Fibroblast of the aortic adventitia (primary cell): ENCODE data around the gene ALPK3. TPM values are rescaled to one million over a fixed set of nuclear protein-coding genes. Genes with fewer than 3 reads are reported as not detected.

Experiments
- DNase-seq: peaks from one replicate; pipeline ENCODE4 v3.0.0-alpha.2; 2010; ENCODE audit warnings: low read depth
- H3K4me3 ChIP-seq: 2 replicates; pipeline ENCODE4 v1.5.1; 2011; ENCODE audit warnings: low read depth, mild to moderate bottlenecking, control low read depth, low read length, moderate library complexity
- CTCF ChIP-seq: IDR thresholded peaks from 2 replicates; pipeline ENCODE4 v1.5.1; 2011; ENCODE audit warnings: mild to moderate bottlenecking, low read length, control low read depth, inconsistent platforms; ENCODE audit not compliant: insufficient read depth
- total RNA-seq: library from RNA; depleted of rRNA; stranded (reverse); fragments of >200 nt; gene quantifications from 2 replicates; pipeline ENCODE4 v1.2.3, GENCODE V29; 2012; ENCODE audit warnings: low replicate concordance

The ALPK3 gene
- total RNA-seq, 1 donor = 0.18 TPM

GRCh38 chr15:84891339-84891738 is 74.2 kb downstream of the ALPK3 start:
- H3K4me3 ChIP-seq = no peak overlapping the region
- TF ChIP-seq CTCF = no peak
- DNase-seq = no peak

GRCh38 chr15:84892786-84893307 is 75.7 kb downstream of the ALPK3 start:
- H3K4me3 ChIP-seq = no peak overlapping the region
- no peak for DNase-seq
- no peak for TF ChIP-seq CTCF

- no peak overlapping the region for H3K4me3 ChIP-seq
- no peak for TF ChIP-seq CTCF
- no peak for DNase-seq
These were observed 76.5 kb downstream of the ALPK3 start for GRCh38 chr15:84893607-84894006.

DNA sequence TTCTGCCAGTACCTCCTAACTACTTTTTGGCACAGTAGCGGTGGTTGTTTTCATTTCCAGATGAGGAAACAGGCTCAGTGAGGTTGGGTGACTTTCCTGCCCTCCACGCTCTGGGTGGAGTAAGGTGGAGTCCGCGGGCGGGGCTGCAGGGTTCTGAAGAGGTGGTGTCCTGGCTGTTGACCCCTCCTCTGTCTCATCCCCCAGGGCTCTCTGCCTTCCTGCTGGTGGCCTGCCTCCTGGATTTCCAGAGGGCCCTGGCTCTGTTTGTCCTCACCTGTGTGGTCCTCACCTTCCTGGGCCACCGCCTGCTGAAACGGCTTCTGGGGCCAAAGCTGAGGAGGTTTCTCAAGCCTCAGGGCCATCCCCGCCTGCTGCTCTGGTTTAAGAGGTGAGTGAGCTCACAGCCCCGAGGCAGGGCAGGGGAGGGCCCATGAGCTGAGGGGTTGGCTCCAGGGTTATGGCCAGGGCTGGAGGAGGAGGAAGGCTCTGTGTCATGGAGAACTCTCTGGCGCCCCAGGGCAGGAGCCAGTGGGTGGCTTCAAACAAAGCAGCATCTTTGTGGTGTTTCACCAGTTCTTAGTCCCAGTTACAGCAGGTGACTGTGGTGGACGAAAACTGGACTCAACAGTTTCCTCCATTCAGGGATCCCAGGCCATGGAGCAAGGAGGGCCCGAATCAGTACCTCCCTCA is 77.7 kb downstream of the ALPK3 start:
- no peak for DNase-seq
- no peak for TF ChIP-seq CTCF
- no peak overlapping the region for H3K4me3 ChIP-seq

DNA sequence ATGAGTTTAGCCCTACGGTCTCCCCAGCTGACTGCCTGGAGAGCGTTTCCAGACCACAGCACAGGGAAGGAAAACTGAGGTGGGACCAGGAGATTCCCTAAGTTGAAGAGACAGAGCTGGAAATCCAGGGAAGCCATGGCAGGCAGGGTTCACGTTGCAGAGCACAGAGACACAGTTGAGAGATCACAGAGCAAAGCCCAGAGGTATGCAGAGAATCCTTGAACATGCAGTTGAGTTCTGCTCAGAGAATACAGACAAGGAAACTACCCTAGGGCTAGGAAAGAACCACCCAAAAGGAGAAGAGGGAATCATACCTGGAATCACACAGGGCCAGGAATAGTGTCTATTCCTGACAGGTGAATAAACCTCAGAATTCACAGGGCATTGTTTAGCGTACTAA is 81.6 kb downstream of the ALPK3 start:
- DNase-seq = no peak
- no peak for TF ChIP-seq CTCF
- no peak overlapping the region for H3K4me3 ChIP-seq

DNA sequence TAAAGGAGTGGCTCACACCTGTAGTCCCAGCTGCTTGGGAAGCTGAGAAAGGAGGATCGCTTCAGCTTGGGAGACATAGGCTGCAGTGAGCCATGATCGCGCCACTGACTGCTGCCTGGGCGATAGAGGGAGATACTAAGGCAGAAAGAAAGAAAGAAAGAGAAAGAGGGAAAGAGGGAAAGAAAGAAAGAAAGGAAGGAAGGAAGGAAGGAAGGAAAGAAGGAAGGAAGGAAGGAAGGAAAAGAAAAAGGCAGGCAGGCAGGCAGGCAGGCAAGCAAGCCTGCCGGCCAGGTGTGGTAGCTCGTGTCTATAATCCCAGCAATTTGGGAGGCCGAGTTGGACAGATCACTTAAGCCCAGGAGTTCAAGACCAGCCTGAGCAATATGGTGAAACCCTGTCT is 82.6 kb downstream of the ALPK3 start:
- TF ChIP-seq CTCF = no peak
- H3K4me3 ChIP-seq = no peak overlapping the region
- DNase-seq = no peak

GRCh38 chr15:84901540-84901939 is 84.4 kb downstream of the ALPK3 start:
- DNase-seq = no peak
- TF ChIP-seq CTCF = no peak
- no peak overlapping the region for H3K4me3 ChIP-seq
